Thoracic aorta (tissue), 2 donors: ENCODE results near the gene CUBN. TPM values are rescaled to one million over a fixed set of nuclear protein-coding genes. Genes with fewer than 3 reads are reported as not detected.

ENCODE experiments used
- ATAC-seq: fragments of 150-250 bp; one replicate; pipeline ENCODE4 v1.8.0; 2017; ENCODE audit warnings: low read depth; ENCODE audit not compliant: insufficient number of reproducible peaks, low FRiP score
- DNase-seq: peaks from one replicate; pipeline ENCODE4 v3.0.0-alpha.2; 2020; ENCODE audit warnings: low spot score
- H3K27ac ChIP-seq, 2 donors: fragments of 200-600 bp; sonication (generic); 1 replicate in 1 of 2; 2 replicates in 1 of 2; pipeline ENCODE4 v1.5.1; 2016; ENCODE audit warnings: mild to moderate bottlenecking in 2 of 2, moderate library complexity in 2 of 2
- H3K27me3 ChIP-seq: fragments of 200-600 bp; sonication (generic); replicated peaks from 2 replicates; pipeline ENCODE4 v1.6.0; 2016; ENCODE audit warnings: mild to moderate bottlenecking; ENCODE audit not compliant: insufficient read depth
- H3K36me3 ChIP-seq: fragments of 200-600 bp; sonication (generic); one replicate; pipeline ENCODE4 v1.5.1; 2016
- H3K4me1 ChIP-seq, 2 donors: fragments of 200-600 bp; sonication (generic); 1 replicate in 1 of 2; 2 replicates in 1 of 2; pipeline versions ENCODE4 v1.5.1 to v1.6.0; 2016; ENCODE audit warnings: low read depth in 2 of 2, mild to moderate bottlenecking in 1 of 2; ENCODE audit not compliant: control insufficient read depth in 1 of 2
- H3K4me3 ChIP-seq: fragments of 200-600 bp; sonication (generic); 2 replicates; pipeline ENCODE4 v1.5.1; 2016; ENCODE audit warnings: mild to moderate bottlenecking
- H3K9me3 ChIP-seq: fragments of 200-600 bp; sonication (generic); 2 replicates; pipeline ENCODE4 v1.5.1; 2016
- CTCF ChIP-seq: fragments of 200-600 bp; sonication (generic); IDR thresholded peaks from one replicate; pipeline ENCODE4 v1.5.1; 2019; ENCODE audit warnings: antibody characterized with exemption
- total RNA-seq, 2 donors: library from RNA; depleted of rRNA; stranded (reverse); fragments of >200 nt; gene quantifications; one replicate each; pipeline versions ENCODE4 v1.1.0 to v1.2.3, GENCODE V29; 2016

The CUBN gene
- total RNA-seq, 2 donors from 2014 or later: 4.1 to 4.6 TPM

DNA sequence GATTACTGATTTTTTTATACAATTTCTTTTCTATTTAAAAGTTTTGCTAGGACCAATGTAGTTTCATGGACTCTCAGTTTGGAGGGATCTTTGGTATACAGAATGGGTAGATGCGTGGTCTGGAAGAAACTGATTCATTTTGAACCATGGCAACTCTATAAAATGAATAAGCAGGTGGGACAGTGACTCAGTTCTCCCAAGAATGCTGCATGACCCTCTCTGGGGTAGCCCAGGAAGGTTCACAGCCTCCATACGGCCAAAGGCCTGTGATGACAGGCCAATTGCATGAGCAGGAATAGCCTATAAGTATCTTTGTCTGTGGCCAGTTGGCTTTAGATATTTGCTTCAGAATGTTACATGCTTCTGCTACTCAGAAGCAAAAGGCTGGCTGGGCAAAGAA is 199.1 kb downstream of the CUBN start:
- no peak overlapping the region for H3K4me3 ChIP-seq
- ATAC-seq (no peak), DNase-seq (no peak)
- TF ChIP-seq CTCF: no peak
- H3K27ac ChIP-seq: no peak overlapping the region
- no peaks in the 10 kb centered on the region for H3K9me3 ChIP-seq
- H3K27me3 ChIP-seq: no peaks in the 10 kb centered on the region
- no peaks in the 10 kb centered on the region for H3K4me1 ChIP-seq
- H3K36me3 ChIP-seq: no peaks in the 10 kb centered on the region

DNA sequence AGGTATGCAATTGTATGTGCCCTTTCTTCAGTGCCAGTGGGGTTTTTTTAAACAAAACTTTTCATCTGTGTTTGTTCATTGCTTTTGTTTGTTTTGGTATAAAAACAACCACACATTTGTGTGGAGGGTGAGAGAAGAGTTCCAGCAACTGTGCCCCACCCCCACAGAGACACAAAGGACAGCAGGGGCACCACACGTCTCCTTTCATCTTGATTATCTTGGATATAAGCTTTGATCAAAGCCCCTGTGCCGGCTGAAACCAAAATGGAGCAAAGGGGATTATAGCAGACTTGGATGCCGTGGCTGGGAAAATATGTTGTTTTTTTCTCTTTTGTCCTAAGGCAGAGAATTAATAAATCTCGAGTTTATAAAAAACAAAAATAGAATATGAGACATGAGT is 200.5 kb downstream of the CUBN start:
- H3K4me3 ChIP-seq: no peak overlapping the region
- H3K27me3 ChIP-seq: no peaks in the 10 kb centered on the region
- ATAC-seq: no peak
- no peaks in the 10 kb centered on the region for H3K4me1 ChIP-seq
- no peaks in the 10 kb centered on the region for H3K36me3 ChIP-seq
- no peaks in the 10 kb centered on the region for H3K9me3 ChIP-seq
- H3K27ac ChIP-seq: no peak overlapping the region
- TF ChIP-seq CTCF: no peak
- no peak for DNase-seq

GRCh38 chr10:16927546-16927945 is 202.1 kb downstream of the CUBN start:
- no peaks in the 10 kb centered on the region for H3K4me1 ChIP-seq
- no peaks in the 10 kb centered on the region for H3K27me3 ChIP-seq
- H3K9me3 ChIP-seq: no peaks in the 10 kb centered on the region
- TF ChIP-seq CTCF: no peak
- no peak overlapping the region for H3K4me3 ChIP-seq
- ATAC-seq (no peak), DNase-seq (no peak)
- H3K27ac ChIP-seq: no peak overlapping the region
- H3K36me3 ChIP-seq: no peaks in the 10 kb centered on the region

DNA sequence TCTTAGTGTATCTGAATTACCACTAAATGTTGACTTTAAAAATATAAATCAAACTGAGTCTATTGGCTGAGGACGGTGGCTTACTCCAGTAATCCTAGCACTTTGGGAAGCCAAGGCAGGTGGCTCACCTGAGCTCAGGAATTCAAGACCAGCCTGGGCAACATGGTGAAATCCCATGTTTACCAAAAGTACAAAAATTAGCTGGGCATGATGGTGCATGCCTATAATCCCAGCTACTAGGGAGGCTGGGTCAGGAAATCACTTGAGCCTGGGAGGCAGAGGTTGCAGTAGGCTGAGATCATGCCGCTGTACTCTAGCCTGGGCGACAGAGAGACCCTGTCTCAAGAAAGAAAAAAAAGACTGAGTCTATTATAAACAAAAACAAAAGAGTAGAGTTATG is 205.9 kb downstream of the CUBN start:
- DNase-seq (no peak), ATAC-seq (no peak)
- Histone ChIP-seq H3K9me3 (no peaks in the 10 kb centered on the region), H3K27me3 (no peaks in the 10 kb centered on the region), H3K36me3 (no peaks in the 10 kb centered on the region), H3K4me1 (no peaks in the 10 kb centered on the region), H3K4me3 (no peak overlapping the region), H3K27ac (no peak overlapping the region)
- TF ChIP-seq CTCF: no peak

- Histone ChIP-seq H3K27ac (no peak overlapping the region), H3K4me1 (no peaks in the 10 kb centered on the region), H3K9me3 (no peaks in the 10 kb centered on the region), H3K36me3 (no peaks in the 10 kb centered on the region), H3K27me3 (no peaks in the 10 kb centered on the region), H3K4me3 (no peak overlapping the region)
- ATAC-seq: no peak
- no peak for TF ChIP-seq CTCF
- no peak for DNase-seq
Observed at GRCh38 chr10:16923309-16923708, 206.3 kb downstream of the CUBN start.
